Activated T-helper 9 cell treated with anti-CD3 and anti-CD28 coated beads, Interleukin-2, amount 50 U/mL, for 16 hours (primary cell): ENCODE measurements around the gene LMNA.
A peak's percentile ranks its signal among the peaks of the same experiment; 100 is the strongest.

Experiments used
- DNase-seq: peaks from one replicate; pipeline ENCODE4 v3.0.0-alpha.2; 2020; ENCODE audit warnings: low read depth

The LMNA gene

DNA sequence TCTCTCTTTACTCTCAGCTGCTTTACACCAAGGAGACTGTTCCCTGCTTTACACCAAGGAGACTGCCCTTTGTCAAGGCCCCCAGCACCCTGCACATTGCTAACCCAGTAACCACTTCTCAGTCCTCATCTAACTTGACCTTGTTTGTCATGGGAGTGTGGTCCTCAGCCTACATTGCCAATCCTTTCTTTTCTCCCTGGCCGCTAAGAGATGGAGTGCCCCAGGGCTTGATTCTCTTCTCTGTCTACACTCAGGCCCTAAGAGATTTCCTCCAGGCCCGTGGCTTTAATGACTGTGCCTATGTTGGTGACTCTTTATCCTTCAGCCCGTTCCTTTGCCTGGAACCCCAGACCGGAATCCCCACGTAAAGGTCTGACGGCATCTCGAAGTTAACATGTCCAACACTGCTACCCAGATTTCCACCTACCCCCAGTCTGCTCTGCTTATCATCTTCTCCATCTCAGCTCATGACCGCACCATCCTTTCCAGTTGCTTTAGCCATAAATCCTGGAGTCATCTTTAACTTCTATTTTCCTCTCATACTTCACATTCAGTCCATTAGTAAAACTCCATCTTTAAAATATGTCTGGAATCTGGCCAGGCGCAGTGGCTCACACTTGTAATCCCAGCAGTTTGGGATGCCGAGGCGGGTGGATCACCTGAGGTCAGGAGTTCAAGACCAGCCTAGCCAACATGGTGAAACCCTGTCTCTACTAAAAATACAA, 29.4 kb downstream of the LMNA start:
- DNase-seq = no peak

DNA sequence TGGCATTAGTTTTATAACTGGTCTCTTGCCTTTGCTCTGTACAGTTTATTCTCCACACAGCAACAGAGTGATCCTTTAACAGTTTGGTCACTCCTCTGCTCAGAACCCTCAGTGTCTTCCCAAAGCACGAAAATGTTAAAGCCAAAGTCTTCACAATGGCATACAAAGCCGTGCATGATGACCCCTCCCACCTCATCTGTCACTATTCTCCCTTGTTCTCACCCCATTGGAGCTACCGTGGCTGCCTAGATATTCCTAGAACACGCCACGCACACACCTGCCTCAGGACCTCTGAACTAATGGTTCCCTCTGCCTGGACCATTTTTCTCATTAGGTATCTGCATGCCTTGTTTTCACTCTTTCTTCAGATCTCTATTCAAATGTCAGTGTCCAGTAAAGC, 30.2 kb downstream of the LMNA start:
- no peak for DNase-seq

DNA sequence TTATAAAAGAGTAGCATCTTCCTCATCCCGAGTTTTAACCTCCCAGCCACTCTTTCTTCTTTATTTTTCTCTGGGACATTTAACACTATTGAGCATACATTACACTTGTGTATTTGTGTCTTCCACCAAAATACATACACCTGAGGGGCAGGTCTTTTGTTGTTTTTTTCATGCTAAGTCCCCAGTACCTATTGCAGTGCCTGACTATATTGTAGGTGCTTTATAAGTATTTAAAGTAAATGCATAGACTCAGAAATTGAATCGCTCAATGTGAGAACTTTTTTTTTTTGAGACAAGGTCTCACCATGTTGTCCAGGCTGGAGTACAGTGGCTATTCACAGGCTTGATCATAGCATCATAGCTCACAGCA, 31.1 kb downstream of the LMNA start:
- no peak for DNase-seq

DNA sequence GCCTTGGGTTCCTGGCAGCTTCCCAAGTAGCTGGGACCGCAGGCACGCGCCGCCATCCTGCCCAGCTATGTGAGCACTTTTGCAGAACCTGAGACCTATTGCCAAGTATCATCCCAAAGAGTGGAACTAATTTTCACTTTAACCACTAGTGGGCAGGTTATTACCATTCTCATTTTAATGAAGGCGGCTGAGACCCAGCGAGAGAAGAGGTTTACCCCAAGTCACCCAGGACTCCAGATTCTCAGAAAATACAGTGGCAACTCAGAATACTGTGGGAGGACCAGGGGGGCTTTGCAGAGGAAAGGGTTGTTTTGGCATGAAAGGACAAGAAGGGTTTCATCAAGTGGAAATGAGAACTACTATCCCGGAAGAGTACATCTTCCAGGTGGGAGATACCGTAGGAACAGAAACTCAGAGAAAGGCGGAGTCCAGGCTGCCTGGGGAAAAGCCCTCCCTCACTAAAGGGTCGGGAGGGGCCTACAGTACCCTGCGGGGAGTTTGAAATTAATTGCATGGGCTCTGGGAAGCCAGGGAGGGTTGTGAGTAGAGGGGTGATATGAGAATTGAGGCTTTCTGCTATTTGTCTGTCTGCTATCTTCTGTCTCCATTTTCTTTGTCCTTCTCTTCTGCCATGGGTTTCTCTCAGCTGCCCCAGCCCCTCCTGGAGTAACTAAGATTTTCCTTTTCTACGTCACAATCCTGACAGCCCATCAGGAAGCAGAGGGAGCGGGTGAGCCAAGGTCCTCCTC, 31.7 kb downstream of the LMNA start:
- DNase-seq = no peak

DNA sequence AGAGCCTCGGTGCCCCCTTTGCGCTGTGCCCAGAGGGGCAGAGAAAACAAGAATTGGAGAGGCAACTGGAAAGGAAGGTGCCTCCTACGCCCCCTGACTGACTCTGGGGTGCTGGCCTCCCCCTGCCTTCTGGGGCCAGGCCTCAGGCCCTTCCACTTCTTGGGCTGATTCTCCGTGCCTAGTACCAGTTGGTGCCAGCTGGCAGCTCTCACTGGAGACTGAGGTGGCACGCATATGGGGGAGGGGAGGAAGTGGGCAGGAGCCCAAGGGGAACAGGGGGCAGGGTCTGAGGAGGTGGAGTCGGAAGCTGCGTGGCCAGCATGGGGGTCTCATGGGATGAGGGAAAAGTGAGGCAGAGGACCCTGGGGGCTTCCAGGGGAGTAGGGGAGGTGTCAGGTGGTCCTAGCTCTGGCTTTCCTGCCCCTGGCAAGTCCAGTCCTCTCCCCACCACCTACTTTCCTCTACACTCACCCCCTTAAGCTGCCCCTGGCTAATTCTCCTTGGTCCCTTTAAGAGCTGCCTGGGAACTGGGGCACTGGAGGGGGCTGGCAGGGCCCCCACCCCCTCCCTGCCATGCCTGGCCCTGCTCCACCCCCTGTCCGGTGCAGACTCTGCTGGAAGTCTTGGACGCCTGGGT, 32.4 kb downstream of the LMNA start:
- no peak for DNase-seq

DNA sequence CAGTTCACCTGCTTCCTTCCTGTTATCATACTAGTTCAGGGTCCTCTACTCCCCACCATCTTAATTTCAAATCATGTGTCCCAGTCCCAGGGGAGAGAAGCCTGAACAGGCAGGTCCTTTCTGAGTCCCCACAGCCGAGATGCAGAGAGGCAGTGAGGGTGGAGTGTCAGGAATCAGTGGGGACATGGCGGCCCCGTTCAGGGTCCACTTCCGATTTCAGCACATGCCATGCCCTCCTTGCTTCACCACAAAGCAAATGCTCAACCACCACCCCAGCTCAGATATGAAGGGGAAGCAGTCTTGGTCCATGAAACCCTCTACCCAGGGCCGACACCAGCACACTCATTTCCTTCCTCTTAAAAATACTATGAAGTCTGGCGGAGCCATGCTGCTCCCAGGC, 33.7 kb downstream of the LMNA start:
- no peak for DNase-seq

DNA sequence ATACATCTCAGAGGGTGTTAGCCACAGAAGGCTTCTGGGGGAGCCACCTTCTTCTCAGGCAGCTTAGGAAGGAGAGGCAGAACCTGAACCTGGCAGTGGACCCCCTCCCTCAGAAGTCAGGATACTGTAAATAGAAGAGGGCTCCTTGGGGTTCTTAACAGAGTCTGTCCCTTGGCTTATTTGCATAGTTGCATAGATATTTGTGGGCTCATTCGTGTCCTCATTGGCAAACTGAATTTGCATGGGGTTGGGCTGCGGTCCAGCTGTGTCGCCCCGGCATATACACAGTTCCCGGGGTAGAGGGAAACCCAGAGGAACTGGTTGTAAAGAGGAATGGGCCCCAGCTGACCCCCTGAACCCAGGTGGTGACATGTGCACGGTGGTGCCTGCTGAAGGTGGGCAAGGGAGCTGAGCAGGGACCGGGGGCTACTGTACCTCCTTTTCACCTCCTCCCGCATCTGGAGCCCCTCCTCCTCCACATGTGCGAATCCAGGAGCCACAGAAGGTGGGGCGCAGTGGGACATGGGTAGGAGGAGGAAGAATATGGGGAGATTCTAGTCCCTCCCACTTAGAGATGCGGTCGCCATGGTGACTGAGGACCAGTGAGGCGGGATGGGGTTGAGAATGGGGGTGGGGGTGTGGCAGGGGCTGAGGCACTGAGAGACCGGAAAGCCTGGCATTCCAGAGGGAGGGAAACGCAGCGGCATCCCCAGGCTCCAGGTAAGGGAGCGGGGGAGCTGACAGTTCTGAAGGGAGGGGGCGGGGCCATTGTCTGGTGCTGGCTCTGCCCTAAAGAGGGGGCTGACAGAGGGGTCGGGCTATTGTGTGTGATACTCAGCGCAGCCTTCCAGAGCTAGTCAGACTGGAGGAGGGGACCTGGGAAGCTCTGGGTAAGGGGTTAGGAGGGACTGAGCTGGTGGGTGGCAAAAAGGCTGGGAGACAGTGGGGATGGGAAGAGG, 35.1 kb downstream of the LMNA start:
- DNase-seq = no peak

DNA sequence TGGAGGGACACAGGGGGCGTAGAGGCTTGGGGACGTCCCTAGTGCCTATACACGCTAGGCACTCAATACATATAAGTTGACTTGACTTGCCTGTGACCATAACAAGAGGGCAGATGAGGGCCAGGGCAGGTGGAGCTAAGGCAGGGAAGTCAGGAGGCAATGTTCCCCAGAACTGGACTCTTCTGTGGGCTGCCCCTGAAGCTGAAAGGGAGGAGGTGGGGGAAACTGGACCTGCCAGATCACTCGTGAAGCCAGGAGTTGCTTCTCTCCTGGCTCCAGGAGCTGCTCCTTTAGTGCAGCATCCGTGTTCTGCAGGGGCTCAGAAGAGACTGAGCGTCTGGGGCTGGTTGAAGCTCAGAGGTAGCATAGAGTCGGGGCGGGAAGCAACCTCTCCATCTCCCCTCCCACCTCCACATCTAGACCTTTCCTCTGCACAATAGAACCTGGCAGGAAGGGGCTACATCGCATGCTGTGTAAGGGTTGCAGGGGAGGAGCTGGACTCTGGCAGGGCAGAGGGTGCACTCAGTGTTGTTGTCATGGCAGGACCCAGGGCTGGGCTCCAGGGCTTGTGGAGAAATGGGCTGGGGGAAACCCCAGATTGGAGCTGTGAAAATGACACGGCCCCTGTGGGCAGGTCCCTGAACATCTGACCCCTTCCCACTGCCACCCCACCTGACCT, 36.0 kb downstream of the LMNA start:
- no peak for DNase-seq

DNA sequence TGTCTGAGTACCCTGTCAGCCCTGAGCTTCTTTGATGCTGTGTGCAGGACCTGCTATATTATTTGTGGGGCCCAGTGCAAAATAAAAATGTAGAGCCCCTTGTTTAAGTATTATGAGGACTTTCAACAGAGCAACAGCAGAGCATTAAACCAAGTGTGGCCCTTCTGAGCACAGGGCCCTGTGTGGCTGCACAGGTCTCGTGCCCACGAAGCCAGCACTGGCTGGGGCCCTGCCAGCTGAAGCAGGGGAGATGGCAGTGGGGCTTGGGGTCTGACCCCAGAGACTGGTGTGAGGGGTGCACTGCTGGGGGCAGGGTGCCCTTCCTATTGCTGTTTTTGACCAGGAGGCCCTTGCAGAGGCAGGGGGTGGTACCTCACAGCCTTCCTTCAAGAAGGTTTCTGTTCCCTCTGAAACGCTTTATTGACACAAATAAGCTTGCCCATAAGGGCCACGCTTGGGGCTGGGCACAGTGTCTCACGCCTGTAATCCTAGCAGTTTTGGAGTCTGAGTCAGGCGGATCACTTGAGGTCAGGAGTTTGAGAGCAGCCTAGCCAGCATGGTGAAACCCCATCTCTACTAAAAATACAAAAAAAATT, 36.7 kb downstream of the LMNA start:
- DNase-seq = no peak

DNA sequence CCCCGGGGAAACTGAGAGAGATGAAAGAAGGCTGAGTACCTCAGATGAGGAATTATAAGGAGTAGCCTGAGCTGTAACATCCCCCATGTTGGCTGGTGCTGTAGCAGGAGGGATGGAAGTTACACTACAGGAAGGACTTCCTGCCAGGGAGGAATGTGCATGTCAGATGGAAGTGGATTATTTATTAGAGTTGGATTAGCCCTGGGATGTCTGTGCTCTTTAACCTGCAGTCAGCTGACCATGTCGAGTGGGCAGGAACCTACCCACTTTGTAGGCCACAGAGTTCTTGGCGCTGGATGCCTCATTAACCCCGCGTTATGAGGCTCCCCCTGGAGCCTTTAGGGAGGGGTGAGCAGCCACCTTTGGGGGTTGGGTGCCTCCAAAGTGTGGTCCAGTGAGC, 38.1 kb downstream of the LMNA start:
- DNase-seq = no peak

DNA sequence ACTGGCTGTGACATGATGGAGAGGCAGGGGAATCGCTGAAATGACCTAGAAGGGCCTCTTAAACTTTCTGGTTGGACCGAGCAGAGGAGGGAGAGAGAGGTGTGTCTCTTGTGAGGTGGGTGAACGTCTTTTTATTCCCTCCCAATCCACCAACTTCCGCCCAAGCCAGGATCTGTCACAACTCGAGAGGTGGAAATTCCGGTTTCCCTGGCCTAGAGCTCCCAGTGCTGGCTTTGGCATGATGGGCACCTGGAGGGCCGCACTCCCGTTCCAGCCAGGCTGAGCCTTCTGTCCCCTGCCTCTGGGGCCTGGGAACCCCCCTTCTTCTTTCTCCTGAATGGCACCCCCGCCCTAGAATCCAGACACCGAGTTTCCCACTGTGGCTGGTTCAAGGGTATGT, 38.9 kb downstream of the LMNA start, which contains the start of gene SEMA4A:
Gene SEMA4A (plus strand): TSS at position 224 of the 400 bp plus-strand sequence. CDS start 994 bp downstream, outside the sequence.
- no peak for DNase-seq

DNA sequence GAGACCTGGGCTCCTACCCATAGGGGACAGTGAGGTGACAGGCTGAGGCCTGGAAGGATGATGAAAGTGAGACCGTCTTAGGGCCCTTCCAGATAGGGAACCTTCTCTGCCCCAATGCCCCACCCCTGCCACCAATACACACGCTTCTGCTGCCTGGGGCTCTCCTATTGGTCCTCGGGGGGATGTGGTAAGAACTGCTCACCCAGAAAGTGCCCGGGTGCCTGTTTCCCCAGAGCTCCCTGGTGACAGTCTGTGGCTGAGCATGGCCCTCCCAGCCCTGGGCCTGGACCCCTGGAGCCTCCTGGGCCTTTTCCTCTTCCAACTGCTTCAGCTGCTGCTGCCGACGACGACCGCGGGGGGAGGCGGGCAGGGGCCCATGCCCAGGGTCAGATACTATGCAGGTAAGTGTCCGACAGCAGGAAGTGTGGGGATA, 39.8 kb downstream of the LMNA start:
- no peak for DNase-seq

DNA sequence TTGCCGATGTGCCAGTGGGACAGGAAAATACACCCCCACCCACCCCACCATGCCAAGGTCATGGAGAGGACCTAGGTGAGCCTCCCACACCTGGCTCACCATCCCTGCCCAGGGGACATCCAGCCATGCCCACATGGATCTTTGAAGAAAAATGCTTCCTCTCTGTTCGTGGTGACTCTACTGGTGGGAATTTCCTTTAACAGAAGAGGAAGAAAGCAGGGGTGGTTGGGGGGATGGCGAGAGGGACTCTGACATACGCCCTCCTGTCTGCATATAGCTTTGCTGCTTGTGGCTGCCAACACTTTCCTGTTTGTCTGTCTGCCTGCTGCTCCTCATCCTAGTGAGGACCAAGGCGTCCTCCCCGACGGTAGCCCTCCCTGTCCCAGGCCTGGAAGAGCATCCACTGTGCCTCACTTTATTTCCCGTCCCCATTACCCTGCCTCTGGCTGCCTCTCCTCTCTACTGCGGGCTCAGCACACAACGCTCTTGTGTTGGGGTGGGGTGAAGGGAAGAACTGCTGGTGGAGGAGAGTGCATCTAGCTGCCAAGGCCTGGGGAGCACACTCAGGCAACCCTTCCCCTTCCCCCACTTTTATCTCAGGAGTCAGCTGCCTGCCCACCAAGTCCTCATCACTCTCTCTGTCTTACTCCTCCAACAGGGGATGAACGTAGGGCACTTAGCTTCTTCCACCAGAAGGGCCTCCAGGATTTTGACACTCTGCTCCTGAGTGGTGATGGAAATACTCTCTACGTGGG, 41.4 kb downstream of the LMNA start:
- DNase-seq = no peak

DNA sequence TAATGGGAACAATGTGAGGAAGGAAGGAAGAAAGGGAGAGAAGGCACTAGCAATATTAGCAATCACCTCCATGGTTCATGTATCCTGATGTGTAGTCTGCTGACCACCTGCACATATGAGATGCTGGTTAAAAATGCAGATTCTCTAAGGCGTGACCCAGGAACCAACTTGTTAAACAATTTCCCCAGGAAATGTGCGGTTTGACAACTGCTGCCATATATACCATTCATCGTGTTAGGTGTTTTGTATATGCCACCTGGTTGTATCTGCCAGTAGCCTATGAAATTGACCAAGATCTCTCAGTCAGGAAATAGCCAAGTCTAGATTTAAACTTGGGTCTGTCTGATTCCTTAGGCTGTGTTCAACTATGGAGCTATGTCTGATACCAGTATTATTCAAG, 43.0 kb downstream of the LMNA start:
- DNase-seq = no peak

DNA sequence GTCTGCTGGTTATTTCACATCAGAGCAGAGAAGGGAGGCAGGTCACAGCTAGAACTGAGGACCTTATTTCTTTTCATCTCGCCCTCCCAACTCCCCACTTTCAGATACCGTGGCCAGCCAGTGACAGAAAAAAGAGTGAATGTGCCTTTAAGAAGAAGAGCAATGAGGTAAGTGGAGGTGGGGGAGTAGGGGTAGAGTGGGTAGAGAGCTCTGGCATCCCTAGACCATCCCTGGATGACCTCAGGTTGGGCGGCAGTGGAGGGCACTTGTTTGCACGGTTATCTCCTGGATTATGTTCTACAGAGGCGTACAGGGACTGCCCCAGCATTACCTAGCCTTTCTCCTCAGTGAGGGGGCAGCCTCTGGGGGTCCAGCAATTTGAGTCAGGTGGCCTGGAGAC, 43.5 kb downstream of the LMNA start:
- DNase-seq = no peak

DNA sequence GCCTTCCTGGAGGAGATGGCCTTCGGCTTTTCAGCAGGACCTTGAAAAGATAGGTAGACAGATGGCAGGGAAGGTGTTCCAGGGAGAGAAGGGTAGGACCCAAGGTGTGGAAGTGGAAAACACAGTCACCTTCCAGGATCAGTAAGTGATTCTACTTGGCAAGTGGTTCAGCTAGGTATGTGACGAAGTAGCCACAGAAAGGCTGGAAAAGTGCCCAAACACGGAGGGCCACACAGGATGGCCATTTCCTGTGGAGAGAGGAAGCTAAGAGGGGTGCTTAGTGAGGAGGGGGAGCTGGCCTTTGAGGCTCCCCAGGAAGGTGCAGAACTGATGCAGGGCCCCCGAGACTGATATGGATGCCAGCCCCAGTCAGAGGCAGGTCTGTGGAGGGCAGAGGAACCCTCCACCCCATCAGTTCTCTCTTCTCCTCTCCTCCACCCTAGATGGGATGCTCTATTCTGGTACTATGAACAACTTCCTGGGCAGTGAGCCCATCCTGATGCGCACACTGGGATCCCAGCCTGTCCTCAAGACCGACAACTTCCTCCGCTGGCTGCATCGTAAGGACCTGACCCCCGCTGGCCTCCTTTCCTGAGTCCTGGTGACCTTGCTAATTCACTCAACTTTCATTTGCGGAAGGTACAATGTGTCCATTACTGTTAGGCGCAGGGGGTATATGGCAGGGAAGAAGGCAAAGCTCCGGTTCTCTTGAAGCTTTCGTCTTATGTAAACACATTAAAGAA, 45.7 kb downstream of the LMNA start:
- no peak for DNase-seq

DNA sequence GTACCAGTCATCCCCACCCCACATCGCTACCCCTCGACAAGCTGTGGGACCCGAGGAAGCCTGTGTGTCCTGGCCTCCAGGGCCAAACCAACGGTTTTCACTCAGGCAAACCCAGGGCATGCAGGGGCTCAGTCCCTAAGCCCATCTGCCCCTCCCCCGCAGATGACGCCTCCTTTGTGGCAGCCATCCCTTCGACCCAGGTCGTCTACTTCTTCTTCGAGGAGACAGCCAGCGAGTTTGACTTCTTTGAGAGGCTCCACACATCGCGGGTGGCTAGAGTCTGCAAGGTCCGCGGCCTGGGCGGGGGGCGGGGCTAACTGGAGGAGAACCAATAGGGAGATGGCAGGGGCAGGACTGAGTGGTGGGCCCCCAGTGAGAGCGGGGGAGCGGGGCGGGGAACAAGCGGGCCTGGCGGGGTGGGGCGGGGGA, 46.2 kb downstream of the LMNA start:
- peak; percentile 55 for DNase-seq

DNA sequence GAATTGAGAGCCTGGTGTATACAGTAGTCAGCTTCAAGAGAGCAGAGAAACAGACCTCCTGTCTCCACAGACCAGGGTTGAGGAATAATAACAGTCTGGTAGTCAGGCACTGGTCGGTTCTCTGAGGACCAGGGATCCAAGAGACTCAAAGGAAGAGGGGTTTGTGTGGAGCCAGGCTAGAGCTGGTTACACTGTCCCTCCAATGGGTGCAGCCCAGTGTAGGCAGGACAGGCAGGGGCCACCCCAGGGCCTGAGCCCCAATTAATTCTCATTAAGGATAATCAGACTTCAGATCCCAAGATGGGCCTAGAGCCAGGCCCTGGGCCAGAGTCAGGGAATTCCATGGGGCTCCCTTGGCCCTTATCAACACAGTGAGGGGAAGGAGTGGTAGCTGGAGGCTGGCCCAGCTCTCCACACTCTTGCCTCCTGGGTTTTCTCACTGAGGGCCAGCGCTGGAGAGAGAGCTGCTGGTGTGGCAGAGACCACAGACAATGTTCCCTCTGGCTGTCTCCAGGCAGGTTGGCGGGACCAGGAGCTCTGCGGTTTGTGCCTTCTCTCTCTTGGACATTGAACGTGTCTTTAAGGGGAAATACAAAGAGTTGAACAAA, 48.0 kb downstream of the LMNA start:
- DNase-seq = no peak

DNA sequence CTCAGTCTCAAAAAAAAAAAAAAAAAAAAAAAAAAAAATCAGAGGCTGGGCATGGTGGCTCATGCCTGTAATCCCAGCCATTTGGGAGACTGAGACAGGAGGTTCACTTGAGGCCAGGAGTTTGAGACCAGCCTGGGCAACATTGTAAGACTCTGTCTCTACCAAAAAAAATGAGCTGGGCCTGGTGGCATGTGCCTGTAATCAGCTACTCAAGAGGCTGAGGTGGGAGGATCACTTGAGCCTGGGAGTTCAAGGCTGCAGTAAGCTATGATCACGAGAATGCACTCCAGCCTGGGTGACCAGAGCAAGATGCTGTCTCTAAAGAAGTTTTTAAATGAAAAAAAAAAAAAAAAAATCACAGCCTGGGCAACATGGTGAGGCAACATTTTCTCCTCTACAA, 49.2 kb downstream of the LMNA start:
- DNase-seq = no peak
